GM23338 (cell line): Measurements from ENCODE around the gene OXNAD1. TPM values are rescaled to one million over a fixed set of nuclear protein-coding genes. Genes with fewer than 3 reads are reported as not detected.
"Not testable (repeated sequence)": the region's sequence is repeated elsewhere in the genome, so short reads cannot be mapped to it uniquely, and the experiment has no call there.

Experiments
- ATAC-seq: fragments of 200-7000 bp; cut with Tn5 transposase; 3 replicates; pipeline ENCODE4 v1.9.1; 2020
- DNase-seq: peaks from one replicate; pipeline ENCODE4 v3.0.0-alpha.2; 2015; ENCODE audit warnings: low spot score
- H2AFZ ChIP-seq: fragments of 200-600 bp; sonication (generic); 2 replicates; pipeline ENCODE4 v1.8.0; 2016; ENCODE audit warnings: antibody characterized with exemption, mild to moderate bottlenecking, moderate library complexity
- H3F3A ChIP-seq: fragments of 200-600 bp; sonication (generic); replicated peaks from 2 replicates; pipeline ENCODE4 v1.8.0; 2017; ENCODE audit warnings: antibody characterized with exemption, mixed run types, low read depth
- H3K27ac ChIP-seq: fragments of 200-600 bp; sonication (generic); 2 replicates; pipeline ENCODE4 v1.6.1; 2016; ENCODE audit warnings: low read depth
- H3K27me3 ChIP-seq: fragments of 200-600 bp; sonication (generic); 2 replicates; pipeline ENCODE4 v1.8.0; 2016; ENCODE audit warnings: mild to moderate bottlenecking, mixed run types, moderate library complexity; ENCODE audit not compliant: insufficient read depth
- H3K36me3 ChIP-seq: fragments of 200-600 bp; sonication (generic); 2 replicates; pipeline ENCODE4 v1.8.0; 2016; ENCODE audit warnings: mild to moderate bottlenecking; ENCODE audit not compliant: insufficient read depth
- H3K4me1 ChIP-seq: fragments of 200-600 bp; sonication (generic); 2 replicates; pipeline ENCODE4 v1.8.0; 2016; ENCODE audit warnings: mild to moderate bottlenecking, moderate library complexity; ENCODE audit not compliant: insufficient read depth
- H3K4me2 ChIP-seq: fragments of 200-600 bp; sonication (generic); 2 replicates; pipeline ENCODE4 v1.7.1; 2017; ENCODE audit warnings: mixed run types
- H3K4me3 ChIP-seq: fragments of 200-600 bp; sonication (generic); 2 replicates; pipeline ENCODE4 v1.6.1; 2016; ENCODE audit warnings: mixed run types
- H3K79me2 ChIP-seq: fragments of 200-600 bp; sonication (generic); replicated peaks from 2 replicates; pipeline ENCODE4 v1.8.0; 2017; ENCODE audit warnings: mild to moderate bottlenecking; ENCODE audit not compliant: insufficient read depth
- H3K9me2 ChIP-seq: fragments of 200-600 bp; sonication (generic); 2 replicates; pipeline ENCODE4 v1.8.0; 2017; ENCODE audit not compliant: insufficient read depth
- H4K20me1 ChIP-seq: fragments of 200-600 bp; sonication (generic); replicated peaks from 2 replicates; pipeline ENCODE4 v1.8.0; 2017; ENCODE audit warnings: mild to moderate bottlenecking; ENCODE audit not compliant: insufficient read depth
- H3K27ac Mint-ChIP-seq: 2 replicates; pipeline ENCODE4 v1.8.0; 2020; ENCODE audit warnings: inconsistent platforms, mild to moderate bottlenecking, moderate library complexity, mixed read lengths
- H3K27me3 Mint-ChIP-seq: 3 replicates; pipeline ENCODE4 v1.8.0; 2022; ENCODE audit warnings: low read depth, mild to moderate bottlenecking, moderate library complexity, mixed read lengths, inconsistent platforms; ENCODE audit not compliant: insufficient read depth, poor library complexity
- H3K36me3 Mint-ChIP-seq: 3 replicates; pipeline ENCODE4 v1.8.0; 2021; ENCODE audit warnings: low read depth, mild to moderate bottlenecking, inconsistent platforms, moderate library complexity, mixed read lengths
- H3K4me1 Mint-ChIP-seq: 3 replicates; pipeline ENCODE4 v1.8.0; 2020; ENCODE audit warnings: mild to moderate bottlenecking, inconsistent platforms, mixed read lengths
- H3K4me3 Mint-ChIP-seq: 3 replicates; pipeline ENCODE4 v1.8.0; 2021; ENCODE audit warnings: moderate library complexity, mild to moderate bottlenecking, inconsistent platforms, mixed read lengths
- H3K9me3 Mint-ChIP-seq: 3 replicates; pipeline ENCODE4 v1.8.0; 2020; ENCODE audit warnings: moderate library complexity, mild to moderate bottlenecking, inconsistent platforms, mixed read lengths
- EZH2 ChIP-seq: fragments of 200-600 bp; sonication (generic); IDR thresholded peaks from one replicate; pipeline ENCODE4 v1.8.0; 2017; ENCODE audit warnings: antibody characterized with exemption, mild to moderate bottlenecking, low read depth; ENCODE audit not compliant: unreplicated experiment
- JUNB ChIP-seq: IDR thresholded peaks from one replicate; pipeline ENCODE4 v1.6.1; 2016; ENCODE audit warnings: antibody characterized with exemption; ENCODE audit not compliant: unreplicated experiment
- NANOG ChIP-seq: IDR thresholded peaks from 2 replicates; pipeline ENCODE4 v1.6.1; 2016; ENCODE audit warnings: antibody characterized with exemption, borderline replicate concordance
- POLR2AphosphoS5 ChIP-seq: IDR thresholded peaks from 2 replicates; pipeline ENCODE4 v1.6.1; 2016; ENCODE audit warnings: antibody characterized with exemption, low read depth
- STAT1 ChIP-seq: IDR thresholded peaks from one replicate; pipeline ENCODE4 v1.6.1; 2016; ENCODE audit warnings: antibody characterized with exemption; ENCODE audit not compliant: unreplicated experiment
- ZNF331 ChIP-seq: fragments of 250-450 bp; sonication (Bioruptor Pico); IDR thresholded peaks from 2 replicates; pipeline ENCODE4 v1.5.0; 2020; ENCODE audit warnings: low read depth, mild to moderate bottlenecking, moderate library complexity
- polyA plus RNA-seq: library from polyadenylated mRNA; unstranded; fragments of >200 nt; fragmentation: Nextera tagmentation; extraction: Ambion mirVana; gene quantifications from 2 replicates; pipeline ENCODE4 v1.2.1, GENCODE V29; 2016
- total RNA-seq: library from RNA; depleted of rRNA; stranded (reverse); fragments of >200 nt; shearing (Covaris generic); gene quantifications from 2 replicates; pipeline ENCODE4 v1.2.3, GENCODE V29; 2014
- TF ChIP-seq, protein P1 (sequence below): IDR thresholded peaks from one replicate; pipeline ENCODE4 v1.6.1; 2018; ENCODE audit warnings: antibody characterized with exemption; ENCODE audit not compliant: unreplicated experiment
- TF ChIP-seq, protein P2 (sequence below), 2 experiments: fragments of 200-600 bp in 1 of 2; sonication (generic) in 1 of 2; conservative IDR thresholded peaks; 2 replicates each; pipeline versions ENCODE4 v1.5.1 to v1.6.1; 2016 to 2017; ENCODE audit warnings: antibody characterized with exemption in 2 of 2, low read depth in 2 of 2, mild to moderate bottlenecking in 2 of 2, moderate library complexity in 1 of 2
- TF ChIP-seq, protein P3 (sequence below): IDR thresholded peaks from 2 replicates; pipeline ENCODE4 v1.6.1; 2016; ENCODE audit warnings: antibody characterized with exemption

OXNAD1 gene
- total and polyA plus RNA-seq, 2 experiments from 2014 or later = 22.9 to 34.2 TPM

DNA sequence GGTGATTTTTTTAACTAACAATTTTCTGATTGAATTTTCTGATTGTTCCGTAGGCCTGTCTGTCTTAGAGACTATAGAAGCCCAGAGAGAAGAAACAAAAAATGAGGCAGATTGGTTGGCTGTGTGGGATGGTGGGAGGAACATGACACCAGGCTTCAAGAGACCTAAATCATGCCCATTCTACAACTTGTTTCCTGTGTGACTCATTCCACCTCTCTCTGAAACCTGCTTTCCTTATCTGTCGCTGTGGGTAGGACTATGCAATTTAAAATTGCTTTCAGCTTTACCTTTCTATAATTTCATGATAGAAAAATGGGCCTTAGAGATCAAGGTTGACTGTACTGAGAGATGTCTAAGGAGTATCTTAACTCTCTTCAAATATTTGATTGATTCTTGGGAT, 44.5 kb downstream of the OXNAD1 start:
- H3K27me3 ChIP-seq = no peaks in the 10 kb centered on the region
- H3F3A ChIP-seq = no peaks in the 10 kb centered on the region
- Mint-ChIP-seq H3K36me3 (peaks cover 18% of the 10 kb centered on the region), H3K4me1 (peaks cover 20% of the 10 kb centered on the region), H3K27ac (no peak overlapping the region), H3K9me3 (no peaks in the 10 kb centered on the region), H3K27me3 (peaks cover 2% of the 10 kb centered on the region), H3K4me3 (no peak overlapping the region)
- H3K4me2 ChIP-seq = no peak overlapping the region
- TF ChIP-seq NANOG (no peak), EZH2 (no peak), STAT1 (no peak), POLR2AphosphoS5 (no peak), ZNF331 (CRISPR knock-in tag) (no peak), JUNB (no peak)
- TF ChIP-seq, protein P1, sequence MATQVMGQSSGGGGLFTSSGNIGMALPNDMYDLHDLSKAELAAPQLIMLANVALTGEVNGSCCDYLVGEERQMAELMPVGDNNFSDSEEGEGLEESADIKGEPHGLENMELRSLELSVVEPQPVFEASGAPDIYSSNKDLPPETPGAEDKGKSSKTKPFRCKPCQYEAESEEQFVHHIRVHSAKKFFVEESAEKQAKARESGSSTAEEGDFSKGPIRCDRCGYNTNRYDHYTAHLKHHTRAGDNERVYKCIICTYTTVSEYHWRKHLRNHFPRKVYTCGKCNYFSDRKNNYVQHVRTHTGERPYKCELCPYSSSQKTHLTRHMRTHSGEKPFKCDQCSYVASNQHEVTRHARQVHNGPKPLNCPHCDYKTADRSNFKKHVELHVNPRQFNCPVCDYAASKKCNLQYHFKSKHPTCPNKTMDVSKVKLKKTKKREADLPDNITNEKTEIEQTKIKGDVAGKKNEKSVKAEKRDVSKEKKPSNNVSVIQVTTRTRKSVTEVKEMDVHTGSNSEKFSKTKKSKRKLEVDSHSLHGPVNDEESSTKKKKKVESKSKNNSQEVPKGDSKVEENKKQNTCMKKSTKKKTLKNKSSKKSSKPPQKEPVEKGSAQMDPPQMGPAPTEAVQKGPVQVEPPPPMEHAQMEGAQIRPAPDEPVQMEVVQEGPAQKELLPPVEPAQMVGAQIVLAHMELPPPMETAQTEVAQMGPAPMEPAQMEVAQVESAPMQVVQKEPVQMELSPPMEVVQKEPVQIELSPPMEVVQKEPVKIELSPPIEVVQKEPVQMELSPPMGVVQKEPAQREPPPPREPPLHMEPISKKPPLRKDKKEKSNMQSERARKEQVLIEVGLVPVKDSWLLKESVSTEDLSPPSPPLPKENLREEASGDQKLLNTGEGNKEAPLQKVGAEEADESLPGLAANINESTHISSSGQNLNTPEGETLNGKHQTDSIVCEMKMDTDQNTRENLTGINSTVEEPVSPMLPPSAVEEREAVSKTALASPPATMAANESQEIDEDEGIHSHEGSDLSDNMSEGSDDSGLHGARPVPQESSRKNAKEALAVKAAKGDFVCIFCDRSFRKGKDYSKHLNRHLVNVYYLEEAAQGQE = no peak
- TF ChIP-seq, protein P2, sequence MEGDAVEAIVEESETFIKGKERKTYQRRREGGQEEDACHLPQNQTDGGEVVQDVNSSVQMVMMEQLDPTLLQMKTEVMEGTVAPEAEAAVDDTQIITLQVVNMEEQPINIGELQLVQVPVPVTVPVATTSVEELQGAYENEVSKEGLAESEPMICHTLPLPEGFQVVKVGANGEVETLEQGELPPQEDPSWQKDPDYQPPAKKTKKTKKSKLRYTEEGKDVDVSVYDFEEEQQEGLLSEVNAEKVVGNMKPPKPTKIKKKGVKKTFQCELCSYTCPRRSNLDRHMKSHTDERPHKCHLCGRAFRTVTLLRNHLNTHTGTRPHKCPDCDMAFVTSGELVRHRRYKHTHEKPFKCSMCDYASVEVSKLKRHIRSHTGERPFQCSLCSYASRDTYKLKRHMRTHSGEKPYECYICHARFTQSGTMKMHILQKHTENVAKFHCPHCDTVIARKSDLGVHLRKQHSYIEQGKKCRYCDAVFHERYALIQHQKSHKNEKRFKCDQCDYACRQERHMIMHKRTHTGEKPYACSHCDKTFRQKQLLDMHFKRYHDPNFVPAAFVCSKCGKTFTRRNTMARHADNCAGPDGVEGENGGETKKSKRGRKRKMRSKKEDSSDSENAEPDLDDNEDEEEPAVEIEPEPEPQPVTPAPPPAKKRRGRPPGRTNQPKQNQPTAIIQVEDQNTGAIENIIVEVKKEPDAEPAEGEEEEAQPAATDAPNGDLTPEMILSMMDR (conservative IDR thresholded peaks at IDR 0.05; ENCODE audit: low read depth in 2 of 2) = no peak
- TF ChIP-seq, protein P3, sequence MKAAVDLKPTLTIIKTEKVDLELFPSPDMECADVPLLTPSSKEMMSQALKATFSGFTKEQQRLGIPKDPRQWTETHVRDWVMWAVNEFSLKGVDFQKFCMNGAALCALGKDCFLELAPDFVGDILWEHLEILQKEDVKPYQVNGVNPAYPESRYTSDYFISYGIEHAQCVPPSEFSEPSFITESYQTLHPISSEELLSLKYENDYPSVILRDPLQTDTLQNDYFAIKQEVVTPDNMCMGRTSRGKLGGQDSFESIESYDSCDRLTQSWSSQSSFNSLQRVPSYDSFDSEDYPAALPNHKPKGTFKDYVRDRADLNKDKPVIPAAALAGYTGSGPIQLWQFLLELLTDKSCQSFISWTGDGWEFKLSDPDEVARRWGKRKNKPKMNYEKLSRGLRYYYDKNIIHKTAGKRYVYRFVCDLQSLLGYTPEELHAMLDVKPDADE = no peak
- H2AFZ ChIP-seq = no peak overlapping the region
- no peaks in the 10 kb centered on the region; the same call in 1 of the 2 replicates for H4K20me1 ChIP-seq
- H3K9me2 ChIP-seq = no peaks in the 10 kb centered on the region
- H3K4me1 ChIP-seq = no peaks in the 10 kb centered on the region
- H3K27ac ChIP-seq = no peak overlapping the region
- no peak for DNase-seq
- no peaks in the 10 kb centered on the region for H3K79me2 ChIP-seq
- ATAC-seq = no peak
- H3K4me3 ChIP-seq = no peak overlapping the region
- no peaks in the 10 kb centered on the region for H3K36me3 ChIP-seq

DNA sequence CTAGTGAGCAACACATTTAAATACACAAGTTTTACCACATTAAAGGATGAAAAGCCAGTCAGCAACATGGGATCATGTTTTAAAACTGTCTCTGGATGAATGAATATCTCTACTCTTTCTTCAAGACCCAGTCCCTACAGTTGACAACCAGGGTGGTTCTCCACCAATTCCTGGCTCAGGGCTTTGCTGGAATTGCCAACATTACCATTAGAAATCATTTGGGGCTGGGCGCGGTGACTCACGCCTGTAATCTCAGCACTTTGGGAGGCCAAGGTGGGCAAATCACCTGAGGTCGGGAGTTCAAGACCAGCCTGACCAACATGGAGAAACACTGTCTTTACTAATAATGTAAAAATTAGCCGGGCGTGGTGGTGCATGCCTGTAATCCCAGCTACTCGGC, 45.5 kb downstream of the OXNAD1 start:
- H3K27me3 Mint-ChIP-seq, H2AFZ ChIP-seq, H3K79me2 ChIP-seq, H3K9me2 ChIP-seq, H3K4me2 ChIP-seq, H3K4me1 ChIP-seq, DNase-seq, H3K36me3 Mint-ChIP-seq, H3K27ac Mint-ChIP-seq, H3K9me3 Mint-ChIP-seq, H3K27ac ChIP-seq, H3F3A ChIP-seq, H4K20me1 ChIP-seq, ATAC-seq, H3K27me3 ChIP-seq, H3K36me3 ChIP-seq, H3K4me3 Mint-ChIP-seq, H3K4me3 ChIP-seq: not testable (repeated sequence)
- H3K4me1 Mint-ChIP-seq = peaks cover 15% of the 10 kb centered on the region; the same call in 2 of the 3 replicates
